Activated T-cell treated with anti-CD3 and anti-CD28 coated beads, Interleukin-2, amount 50 U/mL, for 4 hours (primary cell): Measurements from ENCODE around the gene OR2J1. TPM values are rescaled to one million over a fixed set of nuclear protein-coding genes. Genes with fewer than 3 reads are reported as not detected.
"Not testable (repeated sequence)": the region's sequence is repeated elsewhere in the genome, so short reads cannot be mapped to it uniquely, and the experiment has no call there.

ENCODE experiments used
- ATAC-seq, 2 donors: fragments of 200-7000 bp; cut with Tn5 transposase; one replicate each; pipeline ENCODE4 v1.10.0; 2021
- DNase-seq: peaks from one replicate; pipeline ENCODE4 v3.0.0-alpha.2; 2020
- H3K27me3 Mint-ChIP-seq: one replicate; pipeline ENCODE4 v1.8.0; 2021; ENCODE audit warnings: low read depth, mixed read lengths
- H3K36me3 Mint-ChIP-seq: one replicate; pipeline ENCODE4 v1.8.0; 2022; ENCODE audit warnings: mixed read lengths; ENCODE audit not compliant: insufficient read depth
- H3K4me1 Mint-ChIP-seq: one replicate; pipeline ENCODE4 v1.8.0; 2021; ENCODE audit warnings: low read depth, mixed read lengths
- H3K4me3 Mint-ChIP-seq: one replicate; pipeline ENCODE4 v1.8.0; 2021; ENCODE audit warnings: mild to moderate bottlenecking, moderate library complexity, mixed read lengths
- H3K9me3 Mint-ChIP-seq: one replicate; pipeline ENCODE4 v1.8.0; 2021; ENCODE audit warnings: mixed read lengths
- total RNA-seq, 3 donors: library from RNA; stranded (reverse); gene quantifications; one replicate each; pipeline ENCODE4 v1.2.1, GENCODE V29; 2021

OR2J1 gene
- total RNA-seq, 3 donors from 2014 or later = not detected

DNA sequence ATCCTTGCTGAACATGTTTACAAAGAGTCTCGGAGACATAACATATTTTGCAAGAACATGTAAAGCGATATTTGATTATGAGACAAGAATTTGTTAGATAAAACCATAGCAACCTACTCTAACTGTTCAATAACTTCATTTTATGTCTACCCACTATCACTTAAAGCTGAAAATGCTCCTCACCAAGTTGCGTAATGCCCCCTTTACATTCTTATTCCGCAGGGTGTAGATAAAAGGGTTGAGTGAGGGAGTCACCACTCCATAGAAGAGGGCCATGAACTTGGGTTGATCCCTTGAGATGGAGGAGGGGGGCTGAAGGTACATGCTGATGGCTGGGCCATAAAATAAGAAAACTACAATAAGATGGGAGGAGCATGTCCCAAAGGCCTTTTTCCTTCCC, 38.4 kb downstream of the OR2J1 start:
- H3K27me3 Mint-ChIP-seq = peaks cover 24% of the 10 kb centered on the region
- no peaks in the 10 kb centered on the region for H3K9me3 Mint-ChIP-seq
- no peak for DNase-seq
- no peaks in the 10 kb centered on the region for H3K36me3 Mint-ChIP-seq
- no peak for ATAC-seq
- no peaks in the 10 kb centered on the region for H3K4me1 Mint-ChIP-seq
- H3K4me3 Mint-ChIP-seq = no peak overlapping the region

DNA sequence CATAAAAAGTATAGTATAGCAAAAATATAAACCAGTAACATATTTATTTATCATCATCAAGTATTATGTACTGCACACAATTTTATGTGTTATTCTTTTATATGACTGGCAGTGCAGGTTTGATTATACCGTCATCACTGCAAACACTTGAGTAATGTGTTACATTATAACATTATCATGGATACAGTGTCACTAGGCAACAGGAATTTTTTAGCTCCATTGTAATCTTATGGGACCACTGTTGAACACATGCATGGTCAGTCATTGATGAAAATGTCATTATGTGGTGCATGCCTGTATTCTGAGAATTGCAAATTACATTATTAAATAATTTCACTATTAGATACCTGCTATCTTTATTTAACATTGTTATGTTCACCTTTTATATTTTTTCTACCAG, 42.3 kb downstream of the OR2J1 start:
- Mint-ChIP-seq H3K27me3 (peaks cover 13% of the 10 kb centered on the region), H3K9me3 (no peaks in the 10 kb centered on the region), H3K36me3 (no peaks in the 10 kb centered on the region), H3K4me3 (no peak overlapping the region), H3K4me1 (no peaks in the 10 kb centered on the region)
- DNase-seq (no peak), ATAC-seq (no peak)

DNA sequence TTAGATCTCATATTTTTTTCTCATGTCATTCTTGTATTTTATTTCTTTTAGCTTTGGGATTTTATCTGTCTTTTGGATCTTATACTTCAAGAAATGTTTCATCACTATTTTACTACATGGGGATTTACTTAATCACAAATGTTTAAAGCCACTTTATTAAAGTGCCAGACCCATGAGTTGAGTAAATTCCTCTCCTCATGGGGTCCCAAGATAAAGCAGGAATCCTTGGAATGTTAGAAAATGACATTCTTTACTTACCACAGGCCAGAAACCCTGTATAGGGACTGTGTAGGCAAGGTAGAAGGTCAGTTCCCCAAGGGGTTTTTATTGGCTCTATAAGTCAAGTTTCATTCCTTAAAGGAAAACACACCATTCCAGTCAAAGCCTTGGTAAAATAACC, 43.0 kb downstream of the OR2J1 start:
- DNase-seq (no peak), ATAC-seq (no peak)
- Mint-ChIP-seq H3K4me1 (no peaks in the 10 kb centered on the region), H3K27me3 (peaks cover 13% of the 10 kb centered on the region), H3K36me3 (no peaks in the 10 kb centered on the region), H3K9me3 (no peaks in the 10 kb centered on the region), H3K4me3 (no peak overlapping the region)

DNA sequence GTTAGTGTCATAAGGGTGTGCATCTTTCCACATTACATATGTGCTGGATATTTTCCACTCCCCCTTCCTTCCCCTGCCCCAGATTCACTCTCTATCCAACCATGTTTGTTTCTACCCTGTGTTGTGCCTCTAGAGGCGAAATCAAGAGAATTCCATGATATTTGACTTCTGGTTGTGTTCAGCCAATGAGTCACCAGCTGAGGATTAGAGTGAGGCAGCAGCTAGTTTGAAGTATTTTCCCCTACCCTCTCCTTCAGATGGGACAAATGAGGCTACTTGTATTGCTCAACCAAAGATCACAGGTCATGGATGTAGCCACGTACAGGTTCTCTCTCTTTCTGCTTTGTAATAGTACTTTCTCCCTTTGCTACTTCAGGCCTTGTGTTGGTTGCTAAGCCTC, 46.9 kb downstream of the OR2J1 start:
- Mint-ChIP-seq H3K4me3 (no peak overlapping the region), H3K4me1 (no peaks in the 10 kb centered on the region), H3K27me3 (peaks cover 18% of the 10 kb centered on the region), H3K36me3 (no peaks in the 10 kb centered on the region), H3K9me3 (peaks cover 5% of the 10 kb centered on the region)
- no peak for DNase-seq
- ATAC-seq = no peak

DNA sequence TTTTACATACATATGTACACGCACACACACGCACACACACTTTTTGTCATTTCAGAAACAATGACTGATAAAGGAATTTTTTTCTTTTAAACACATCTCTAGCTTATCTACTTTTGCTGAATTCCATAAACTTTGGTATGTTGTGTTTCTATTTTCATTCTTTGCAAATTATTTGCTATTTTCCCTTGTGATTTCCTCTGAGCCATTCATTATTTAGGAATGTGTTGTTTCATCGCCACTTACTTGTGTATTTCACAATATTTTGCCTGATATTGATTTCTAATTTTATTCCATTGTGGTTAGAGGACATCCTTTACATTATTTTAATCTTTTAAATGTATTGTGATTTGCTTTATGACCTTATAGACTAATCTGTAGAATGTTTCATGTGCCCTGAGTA, 47.8 kb downstream of the OR2J1 start:
- Mint-ChIP-seq H3K9me3 (peaks cover 5% of the 10 kb centered on the region), H3K27me3 (peaks cover 24% of the 10 kb centered on the region), H3K36me3 (no peaks in the 10 kb centered on the region), H3K4me3 (no peak overlapping the region), H3K4me1 (no peaks in the 10 kb centered on the region)
- ATAC-seq = no peak
- DNase-seq = no peak

DNA sequence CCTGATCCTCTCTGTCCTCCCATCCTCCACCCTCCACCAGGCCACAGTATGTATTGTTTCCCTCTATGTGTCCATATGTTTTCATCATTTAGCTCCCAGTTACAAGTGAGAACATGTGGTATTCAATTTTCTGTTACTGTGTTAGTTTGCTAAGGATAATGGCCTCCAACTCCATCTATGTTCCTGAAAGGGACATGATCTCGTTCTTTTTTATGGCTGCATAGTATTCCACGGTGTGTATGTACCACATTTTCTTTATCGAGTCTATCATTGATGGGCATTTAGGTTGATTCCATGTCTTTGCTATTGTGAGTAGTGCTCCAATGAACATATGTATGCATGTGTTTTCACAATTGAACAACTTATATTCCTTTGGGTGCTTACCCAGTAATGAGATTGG, 50.2 kb downstream of the OR2J1 start:
- not testable (repeated sequence) for H3K9me3 Mint-ChIP-seq
- H3K27me3 Mint-ChIP-seq = peaks cover 32% of the 10 kb centered on the region

More for the DNA sequence above, 50.2 kb downstream of the OR2J1 start:
- H3K36me3 Mint-ChIP-seq, H3K4me1 Mint-ChIP-seq, ATAC-seq, H3K4me3 Mint-ChIP-seq, DNase-seq: not testable (repeated sequence)

Other genes starting within 250 kb of the OR2J1 start
- gene TRIM27, start 175.5 kb upstream of the OR2J1 start, total RNA-seq = 10 to 100 TPM; 54.7 to 64.4 (median 58.4) TPM
- under 1 TPM; 0.48 to 0.53 (median 0.52) TPM for gene ZNF311, start 94.2 kb upstream of the OR2J1 start, total RNA-seq
- not detected for gene OR2W1, start 54.3 kb upstream of the OR2J1 start, total RNA-seq
- not detected for gene OR2B3, start 12.2 kb upstream of the OR2J1 start, total RNA-seq
- not detected for gene OR2J3, start 8.6 kb downstream of the OR2J1 start, total RNA-seq
- not detected for gene OR2J2, start 71.4 kb downstream of the OR2J1 start, total RNA-seq
- gene OR14J1, start 202.2 kb downstream of the OR2J1 start, total RNA-seq = not detected